Thyroid gland (tissue), 4 donors: ENCODE measurements around the gene STAT6. TPM values are rescaled to one million over a fixed set of nuclear protein-coding genes. Genes with fewer than 3 reads are reported as not detected.

ENCODE experiments used
- DNase-seq, 2 donors: peaks; one replicate each; pipeline ENCODE4 v3.0.0-alpha.2; 2019
- H3K27ac ChIP-seq, 3 donors: fragments of 200-600 bp; sonication (generic); 1 replicate in 2 of 3; 2 replicates in 1 of 3; pipeline ENCODE4 v1.5.1; 2016 to 2019; ENCODE audit warnings: mild to moderate bottlenecking in 1 of 3, moderate library complexity in 1 of 3
- H3K27me3 ChIP-seq: fragments of 200-600 bp; sonication (generic); one replicate; pipeline ENCODE4 v1.5.1; 2019
- H3K36me3 ChIP-seq, 2 donors: fragments of 200-600 bp; sonication (generic); one replicate each; pipeline ENCODE4 v1.5.1; 2016 to 2019
- H3K4me1 ChIP-seq, 2 donors: fragments of 200-600 bp; sonication (generic); one replicate each; pipeline ENCODE4 v1.5.1; 2017 to 2019
- H3K4me3 ChIP-seq, 3 donors: fragments of 200-600 bp; sonication (generic); replicated peaks in 1 of 3; 1 replicate in 2 of 3; 2 replicates in 1 of 3; pipeline ENCODE4 v1.5.1; 2016; ENCODE audit warnings: mild to moderate bottlenecking in 1 of 3
- H3K9me3 ChIP-seq: fragments of 200-600 bp; sonication (generic); one replicate; pipeline ENCODE4 v1.5.1; 2017
- CTCF ChIP-seq, 6 experiments: fragments of 200-600 bp in 3 of 6; fragments of 450-650 bp in 3 of 6; sonication (generic) in 3 of 6; IDR thresholded peaks; one replicate each; pipeline ENCODE4 v1.5.1; 2016 to 2019; ENCODE audit warnings: antibody characterized with exemption in 6 of 6, mild to moderate bottlenecking in 2 of 6, inconsistent platforms in 1 of 6, moderate library complexity in 1 of 6
- POLR2A ChIP-seq, 2 donors: fragments of 450-650 bp; IDR thresholded peaks; one replicate each; pipeline ENCODE4 v1.6.1; 2017; ENCODE audit warnings: antibody characterized with exemption in 2 of 2, mild to moderate bottlenecking in 2 of 2, moderate library complexity in 1 of 2
- WGBS, 2 donors: methylation state at CpG; one replicate each; pipeline ENCODE4 v1.1.5; 2017; 5-methylcytosine and 5-hydroxymethylcytosine counted together
- intact Hi-C: fragments of 100-400 bp; cut with DNase I; formaldehyde crosslinking; loops from one replicate; pipeline ENCODE4 v1.15.1; 2023
- total RNA-seq, 4 donors: library from RNA; depleted of rRNA; stranded (reverse); fragments of >200 nt; gene quantifications; one replicate each; pipeline ENCODE4 v1.2.3, GENCODE V29; 2016

Gene STAT6
- total RNA-seq, 4 donors from 2014 or later, result 79.0 to 144 (median 89.8) TPM

- no peak overlapping the region for H3K4me3 ChIP-seq
- intact Hi-C loops, result no loop called here
- peaks cover 24 to 34% of the 10 kb centered on the region in 2 donors for H3K36me3 ChIP-seq
- TF ChIP-seq POLR2A (IDR thresholded peaks at IDR 0.05), result no peak
- TF ChIP-seq CTCF (IDR thresholded peaks at IDR 0.05), result no peak
- no peaks in the 10 kb centered on the region for H3K27me3 ChIP-seq
- no peak overlapping the region for H3K27ac ChIP-seq
- no peak for DNase-seq
- WGBS, 2 donors, result 94 to 95% methylated on average over 12 of the region's 12 CpGs
- H3K4me1 ChIP-seq, result peaks cover 0 to 16% of the 10 kb centered on the region in 2 donors
- no peaks in the 10 kb centered on the region for H3K9me3 ChIP-seq
Measured at GRCh38 chr12:57104292-57104910, 6.8 kb downstream of the STAT6 start.

GRCh38 chr12:57103856-57104255, 7.3 kb downstream of the STAT6 start:
- DNase-seq, result no peak
- Histone ChIP-seq H3K27ac (no peak overlapping the region), H3K36me3 (peaks cover 27 to 38% of the 10 kb centered on the region in 2 donors), H3K4me1 (peaks cover 0 to 10% of the 10 kb centered on the region in 2 donors), H3K4me3 (no peak overlapping the region), H3K9me3 (no peaks in the 10 kb centered on the region), H3K27me3 (no peaks in the 10 kb centered on the region)
- no peak for TF ChIP-seq POLR2A (IDR thresholded peaks at IDR 0.05)
- no peak for TF ChIP-seq CTCF (IDR thresholded peaks at IDR 0.05)
- intact Hi-C loops, result no loop called here
- WGBS, 2 donors, result 93 to 95% methylated on average over 7 of the region's 7 CpGs

- peaks cover 32 to 45% of the 10 kb centered on the region in 2 donors for H3K36me3 ChIP-seq
- 79 to 91% methylated on average over 15 of the region's 15 CpGs for WGBS, 2 donors
- intact Hi-C loops, result no loop called here
- no peak overlapping the region for H3K4me3 ChIP-seq
- H3K9me3 ChIP-seq, result no peaks in the 10 kb centered on the region
- DNase-seq, result no peak
- TF ChIP-seq CTCF (IDR thresholded peaks at IDR 0.05), result no peak
- no peak for TF ChIP-seq POLR2A (IDR thresholded peaks at IDR 0.05)
- H3K27ac ChIP-seq, result no peak overlapping the region
- H3K27me3 ChIP-seq, result no peaks in the 10 kb centered on the region
- H3K4me1 ChIP-seq, result no peaks in the 10 kb centered on the region
Measured at GRCh38 chr12:57101892-57102695, 9.1 kb downstream of the STAT6 start.

- no peak for TF ChIP-seq CTCF (IDR thresholded peaks at IDR 0.05)
- TF ChIP-seq POLR2A (IDR thresholded peaks at IDR 0.05), result no peak
- H3K9me3 ChIP-seq, result no peaks in the 10 kb centered on the region
- H3K27ac ChIP-seq, result peak overlapping the region in 1 of 3 donors; percentile 8
- no peak overlapping the region for H3K4me3 ChIP-seq
- DNase-seq, result no peak
- no peaks in the 10 kb centered on the region for H3K27me3 ChIP-seq
- 82 to 92% methylated on average over 12 of the region's 12 CpGs for WGBS, 2 donors
- H3K36me3 ChIP-seq, result peaks cover 37 to 46% of the 10 kb centered on the region in 2 donors
- intact Hi-C loops, result no loop called here
- no peaks in the 10 kb centered on the region for H3K4me1 ChIP-seq
Measured at GRCh38 chr12:57099766-57100165, 11.4 kb downstream of the STAT6 start.
